ENCODE data around the gene SMIM32. TPM values are rescaled to one million over a fixed set of nuclear protein-coding genes. Genes with fewer than 3 reads are reported as not detected.

SMIM32 gene
- total RNA-seq, 4 donors from 2014 or later: 0.27 TPM; not detected in 3

DNA sequence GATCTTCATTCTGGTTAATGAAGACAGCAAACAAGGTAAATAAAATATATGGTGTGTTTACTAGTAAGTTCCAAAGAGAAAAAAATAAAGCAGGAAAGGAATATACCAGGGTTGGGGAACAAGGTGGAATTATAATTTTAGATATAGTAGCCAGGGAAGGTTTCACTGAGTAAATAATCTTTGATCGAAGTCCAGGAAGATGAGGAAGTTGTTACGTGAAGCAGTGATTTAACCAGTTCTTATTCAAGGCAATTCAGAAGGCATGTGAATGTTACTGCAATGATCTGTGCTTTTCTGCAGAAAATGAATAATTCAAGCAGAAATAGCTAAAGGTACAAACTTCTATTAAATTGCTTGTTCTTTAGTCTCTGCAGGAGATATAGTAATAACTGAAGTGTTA, 6.2 kb downstream of the SMIM32 start:
- Histone ChIP-seq H3K27ac (no peak overlapping the region), H3K36me3 (peaks cover 2 to 25% of the 10 kb centered on the region in 2 donors), H3K4me1 (peaks cover 0 to 6% of the 10 kb centered on the region in 2 donors), H3K4me3 (no peak overlapping the region), H3K27me3 (peaks cover 0 to 7% (median 6%) of the 10 kb centered on the region in 3 donors), H3K9me3 (no peaks in the 10 kb centered on the region)
- intact Hi-C loops (cut with DNase I; ENCODE audit: low total_unique reads): no loop called here
- in situ Hi-C loops (cut with MboI; ENCODE audit: low sequenced_read_pairs in 4 of 4): no loop called here
- TF ChIP-seq, protein P1, sequence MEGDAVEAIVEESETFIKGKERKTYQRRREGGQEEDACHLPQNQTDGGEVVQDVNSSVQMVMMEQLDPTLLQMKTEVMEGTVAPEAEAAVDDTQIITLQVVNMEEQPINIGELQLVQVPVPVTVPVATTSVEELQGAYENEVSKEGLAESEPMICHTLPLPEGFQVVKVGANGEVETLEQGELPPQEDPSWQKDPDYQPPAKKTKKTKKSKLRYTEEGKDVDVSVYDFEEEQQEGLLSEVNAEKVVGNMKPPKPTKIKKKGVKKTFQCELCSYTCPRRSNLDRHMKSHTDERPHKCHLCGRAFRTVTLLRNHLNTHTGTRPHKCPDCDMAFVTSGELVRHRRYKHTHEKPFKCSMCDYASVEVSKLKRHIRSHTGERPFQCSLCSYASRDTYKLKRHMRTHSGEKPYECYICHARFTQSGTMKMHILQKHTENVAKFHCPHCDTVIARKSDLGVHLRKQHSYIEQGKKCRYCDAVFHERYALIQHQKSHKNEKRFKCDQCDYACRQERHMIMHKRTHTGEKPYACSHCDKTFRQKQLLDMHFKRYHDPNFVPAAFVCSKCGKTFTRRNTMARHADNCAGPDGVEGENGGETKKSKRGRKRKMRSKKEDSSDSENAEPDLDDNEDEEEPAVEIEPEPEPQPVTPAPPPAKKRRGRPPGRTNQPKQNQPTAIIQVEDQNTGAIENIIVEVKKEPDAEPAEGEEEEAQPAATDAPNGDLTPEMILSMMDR (IDR thresholded peaks at IDR 0.05 in 4 of 5, conservative IDR thresholded peaks at IDR 0.05 in 1 of 5): no peak
- TF ChIP-seq POLR2A (IDR thresholded peaks at IDR 0.05): no peak
- DNase-seq: no peak
- ATAC-seq: no peak

DNA sequence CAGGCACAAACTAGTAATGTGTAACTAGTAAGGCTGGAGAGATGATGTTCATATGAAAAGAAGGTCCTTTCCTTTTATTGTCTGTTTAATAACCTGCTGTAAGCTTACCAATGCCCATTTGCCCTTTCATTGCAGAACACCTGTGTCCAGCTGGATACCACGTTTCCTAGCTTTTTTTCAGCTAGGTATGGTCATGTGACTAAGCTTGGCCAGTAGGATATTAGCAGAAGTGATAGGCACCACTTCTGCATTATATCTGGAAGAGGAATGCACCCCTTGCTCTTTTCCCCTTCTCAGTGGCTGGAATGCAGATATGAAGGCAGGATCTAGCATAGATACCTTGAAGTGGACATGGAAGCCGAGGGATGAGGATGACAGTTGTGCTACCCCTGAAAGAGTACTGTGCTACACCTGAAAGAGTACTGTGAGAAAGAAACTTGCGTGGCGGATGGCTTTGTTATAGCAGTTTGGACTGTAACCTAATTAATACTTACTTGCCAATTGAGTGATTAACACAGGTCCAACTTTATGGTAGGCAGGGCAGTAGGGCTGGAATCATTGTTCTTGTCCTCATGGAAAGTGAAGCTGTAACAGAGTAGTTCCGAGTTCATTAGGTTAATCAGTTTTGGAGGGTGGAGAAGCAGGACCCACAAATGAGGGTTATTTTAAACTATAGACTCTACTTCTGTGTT, 6.8 kb downstream of the SMIM32 start:
- no peak for TF ChIP-seq POLR2A (IDR thresholded peaks at IDR 0.05)
- TF ChIP-seq, protein P1 (IDR thresholded peaks at IDR 0.05 in 4 of 5, conservative IDR thresholded peaks at IDR 0.05 in 1 of 5): no peak
- in situ Hi-C loops (cut with MboI; ENCODE audit: low sequenced_read_pairs in 4 of 4) (no loop called here), intact Hi-C loops (cut with DNase I; ENCODE audit: low total_unique reads) (no loop called here)
- no peaks in the 10 kb centered on the region for H3K9me3 ChIP-seq
- no peaks in the 10 kb centered on the region for H3K4me1 ChIP-seq
- peaks cover 0 to under 1% (median 0%) of the 10 kb centered on the region in 3 donors for H3K27me3 ChIP-seq
- no peak overlapping the region for H3K27ac ChIP-seq
- H3K4me3 ChIP-seq: no peak overlapping the region
- H3K36me3 ChIP-seq: peaks cover 2 to 25% of the 10 kb centered on the region in 2 donors
- ATAC-seq: no peak
- no peak for DNase-seq

DNA sequence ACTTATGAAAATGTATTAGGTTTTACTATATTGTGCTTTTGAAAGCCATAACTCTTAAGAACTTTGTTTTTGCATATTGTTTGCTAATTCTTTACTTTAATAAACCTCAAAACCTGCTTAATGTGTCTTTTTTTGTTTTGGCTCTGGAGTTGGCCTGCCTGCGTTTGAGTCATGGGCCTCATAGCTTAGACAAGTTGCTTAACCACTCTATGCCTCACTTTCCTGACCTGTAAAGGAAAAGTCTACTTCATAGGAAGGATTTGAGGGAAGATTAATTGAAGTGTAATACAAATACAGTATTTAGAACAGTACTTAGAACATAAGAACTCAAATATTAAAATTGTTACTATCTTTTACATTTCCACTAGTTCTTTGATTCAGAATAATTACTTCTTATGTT, 10.3 kb downstream of the SMIM32 start:
- TF ChIP-seq, protein P1 (IDR thresholded peaks at IDR 0.05 in 4 of 5, conservative IDR thresholded peaks at IDR 0.05 in 1 of 5): no peak
- TF ChIP-seq POLR2A (IDR thresholded peaks at IDR 0.05): no peak
- Histone ChIP-seq H3K9me3 (no peaks in the 10 kb centered on the region), H3K36me3 (peaks cover 2 to 41% of the 10 kb centered on the region in 2 donors), H3K27me3 (no peaks in the 10 kb centered on the region), H3K4me1 (no peaks in the 10 kb centered on the region), H3K27ac (no peak overlapping the region), H3K4me3 (no peak overlapping the region)
- ATAC-seq: no peak
- no peak for DNase-seq
- in situ Hi-C loops (cut with MboI; ENCODE audit: low sequenced_read_pairs in 4 of 4) (no loop called here), intact Hi-C loops (cut with DNase I; ENCODE audit: low total_unique reads) (no loop called here)

DNA sequence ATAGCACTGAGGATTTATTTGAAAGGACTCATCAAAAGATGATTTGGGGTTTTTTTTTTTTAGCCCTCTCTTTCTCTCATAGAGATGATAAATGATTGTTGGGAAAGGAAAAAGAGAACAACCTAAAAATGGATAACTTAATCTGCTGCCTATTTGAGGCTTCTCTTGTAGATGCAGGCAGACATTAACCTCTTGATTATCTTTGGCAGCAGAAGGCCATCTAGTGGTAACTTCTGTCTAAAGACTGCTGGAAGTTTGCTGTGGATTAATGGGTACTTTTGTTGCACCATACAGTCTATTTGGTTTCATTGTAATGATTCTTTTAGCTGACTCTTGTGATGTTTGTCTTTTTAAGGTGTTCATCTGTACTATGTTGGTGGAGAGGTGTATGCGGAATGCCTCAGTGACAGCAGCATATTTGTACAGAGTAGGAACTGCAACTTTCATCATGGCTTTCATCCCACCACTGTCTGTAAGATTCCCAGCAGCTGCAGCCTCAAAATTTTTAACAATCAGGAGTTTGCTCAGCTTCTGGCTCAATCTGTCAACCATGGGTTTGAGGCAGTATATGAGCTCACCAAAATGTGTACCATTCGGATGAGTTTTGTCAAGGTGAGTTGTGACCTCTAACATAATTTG, 18.8 kb downstream of the SMIM32 start:
- Histone ChIP-seq H3K27me3 (no peaks in the 10 kb centered on the region), H3K4me3 (no peak overlapping the region), H3K9me3 (no peaks in the 10 kb centered on the region), H3K36me3 (peaks cover 3 to 41% of the 10 kb centered on the region in 2 donors), H3K4me1 (no peaks in the 10 kb centered on the region), H3K27ac (no peak overlapping the region)
- in situ Hi-C loops (cut with MboI; ENCODE audit: low sequenced_read_pairs in 4 of 4): no loop called here
- TF ChIP-seq, protein P1 (IDR thresholded peaks at IDR 0.05 in 4 of 5, conservative IDR thresholded peaks at IDR 0.05 in 1 of 5): peak in 4 of 5 experiments; percentile 34 to 54 (median 44)
- TF ChIP-seq POLR2A (IDR thresholded peaks at IDR 0.05): no peak
- ATAC-seq: peak in 1 of 2 donors; percentile 36
- no peak for DNase-seq
- intact Hi-C loops (cut with DNase I; ENCODE audit: low total_unique reads): loop anchor here (1.0 to 5.0 kb wide), 2 partner anchors 92 to 229 kb away; no protein-coding TSS in a partner anchor
